ENCODE data around the gene DENND1B.

DENND1B gene

GRCh38 chr1:197688233-197688632 is 87.0 kb downstream of the DENND1B start:
- TF ChIP-seq CTCF (IDR thresholded peaks at IDR 0.05; ENCODE audit: control insufficient read depth, extremely low read depth, insufficient read depth) = no peak
- DNase-seq (ENCODE audit: low read depth) = no peak
- H3K4me3 ChIP-seq (ENCODE audit: low read depth, low read length) = no peak overlapping the region

DNA sequence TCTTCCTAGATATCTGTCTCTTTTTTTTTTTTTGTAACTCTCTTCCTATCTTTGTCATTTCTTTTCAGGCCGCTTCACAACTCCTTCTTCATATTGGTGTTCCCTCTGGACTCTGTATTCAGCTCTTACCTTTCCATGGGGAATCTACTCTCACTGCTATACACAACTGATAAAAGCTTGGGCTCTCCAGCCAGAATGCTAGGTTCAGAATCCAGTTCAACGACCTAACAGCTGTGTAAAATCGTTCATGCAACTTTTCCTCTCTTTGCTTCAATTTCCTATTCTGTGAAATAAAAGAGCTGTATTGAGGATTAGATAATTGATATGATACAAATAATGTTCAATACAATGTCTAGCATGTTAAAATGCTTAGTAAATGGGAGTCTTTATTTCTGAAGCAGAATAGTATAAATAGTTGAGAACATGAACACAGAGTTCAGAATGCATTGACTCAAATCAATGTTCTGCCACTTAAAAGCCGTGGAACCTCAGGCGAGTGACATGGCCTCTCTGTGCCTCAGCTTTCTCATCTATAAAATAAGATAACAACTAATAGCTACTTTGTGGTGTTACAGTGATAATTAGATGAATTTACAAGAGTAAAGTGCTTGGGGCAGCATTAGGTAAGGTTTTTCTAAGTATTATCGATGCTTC is 88.5 kb downstream of the DENND1B start:
- no peak for TF ChIP-seq CTCF (IDR thresholded peaks at IDR 0.05; ENCODE audit: control insufficient read depth, extremely low read depth, insufficient read depth)
- no peak overlapping the region for H3K4me3 ChIP-seq (ENCODE audit: low read depth, low read length)
- DNase-seq (ENCODE audit: low read depth) = no peak

- TF ChIP-seq CTCF (IDR thresholded peaks at IDR 0.05; ENCODE audit: control insufficient read depth, extremely low read depth, insufficient read depth) = no peak
- no peak for DNase-seq (ENCODE audit: low read depth)
Measured at GRCh38 chr1:197686231-197686630, 89.0 kb downstream of the DENND1B start.

GRCh38 chr1:197685785-197686184 is 89.5 kb downstream of the DENND1B start:
- H3K4me3 ChIP-seq (ENCODE audit: low read depth, low read length) = no peak overlapping the region
- no peak for DNase-seq (ENCODE audit: low read depth)
- no peak for TF ChIP-seq CTCF (IDR thresholded peaks at IDR 0.05; ENCODE audit: control insufficient read depth, extremely low read depth, insufficient read depth)

More at GRCh38 chr1:197686231-197686630, 89.0 kb downstream of the DENND1B start:
- no peak overlapping the region for H3K4me3 ChIP-seq (ENCODE audit: low read depth, low read length)

GRCh38 chr1:197683895-197684553 is 91.3 kb downstream of the DENND1B start:
- DNase-seq (ENCODE audit: low read depth) = no peak
- no peak for TF ChIP-seq CTCF (IDR thresholded peaks at IDR 0.05; ENCODE audit: control insufficient read depth, extremely low read depth, insufficient read depth)
- no peak overlapping the region for H3K4me3 ChIP-seq (ENCODE audit: low read depth, low read length)

- TF ChIP-seq CTCF (IDR thresholded peaks at IDR 0.05; ENCODE audit: control insufficient read depth, extremely low read depth, insufficient read depth) = no peak
- DNase-seq (ENCODE audit: low read depth) = no peak
- no peak overlapping the region for H3K4me3 ChIP-seq (ENCODE audit: low read depth, low read length)
Measured at GRCh38 chr1:197683280-197683679, 92.0 kb downstream of the DENND1B start.
